ENCODE results near the gene DSN1. TPM values are rescaled to one million over a fixed set of nuclear protein-coding genes. Genes with fewer than 3 reads are reported as not detected.

Gene DSN1
- total RNA-seq, 1 donor from 2014 or later = 9.5 TPM

DNA sequence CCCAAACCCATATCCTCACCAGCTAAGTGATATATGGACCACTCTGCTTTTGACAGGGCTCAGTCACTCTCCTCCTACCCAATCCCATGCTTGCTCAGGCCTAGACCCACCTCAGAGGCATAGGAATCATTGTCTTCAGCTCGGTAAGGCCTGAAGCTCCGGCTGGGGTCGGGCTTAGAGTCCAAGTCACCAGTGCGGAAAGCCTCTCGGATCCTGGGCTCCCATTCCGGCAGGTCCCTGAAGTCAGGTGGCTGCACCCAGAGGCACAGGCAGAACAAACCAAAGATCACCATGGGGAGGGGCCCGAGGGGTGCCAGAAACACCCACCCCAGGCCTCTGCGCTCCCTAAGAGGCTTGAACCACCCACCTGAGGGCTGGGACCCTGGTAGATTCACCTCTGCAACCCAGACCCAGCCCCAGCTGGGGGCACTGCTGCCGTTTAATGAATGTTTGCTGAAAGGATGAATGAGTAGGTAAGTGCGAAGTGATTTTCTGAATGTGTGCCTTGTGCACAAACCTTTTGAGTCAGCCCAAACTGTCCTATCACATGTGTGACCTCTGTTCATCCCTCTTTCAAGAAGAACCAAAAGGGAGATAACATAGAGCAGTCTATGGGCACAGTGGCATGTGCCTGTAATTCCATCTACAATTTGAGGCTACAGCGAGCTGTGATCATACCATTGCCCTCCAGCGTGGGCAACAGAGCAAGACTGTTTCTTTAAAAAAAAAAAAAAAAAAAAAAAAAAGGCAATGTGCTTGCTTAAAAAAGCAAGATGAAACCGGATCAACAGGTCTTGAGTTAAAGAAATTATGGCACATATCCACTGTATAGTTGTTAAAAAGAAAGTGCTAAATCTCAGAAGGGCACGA lies 39.3 kb upstream of the DSN1 start:
- no peak for DNase-seq (ENCODE audit: low read depth)
- Histone ChIP-seq H3K4me3 (ENCODE audit: low read depth, low read length) (no peak overlapping the region), H3K36me3 (ENCODE audit: control insufficient read depth, insufficient read depth, low read length) (peaks cover 6% of the 10 kb centered on the region), H3K27me3 (ENCODE audit: control insufficient read depth, insufficient read depth, low read length) (no peaks in the 10 kb centered on the region)
- TF ChIP-seq, protein P1, sequence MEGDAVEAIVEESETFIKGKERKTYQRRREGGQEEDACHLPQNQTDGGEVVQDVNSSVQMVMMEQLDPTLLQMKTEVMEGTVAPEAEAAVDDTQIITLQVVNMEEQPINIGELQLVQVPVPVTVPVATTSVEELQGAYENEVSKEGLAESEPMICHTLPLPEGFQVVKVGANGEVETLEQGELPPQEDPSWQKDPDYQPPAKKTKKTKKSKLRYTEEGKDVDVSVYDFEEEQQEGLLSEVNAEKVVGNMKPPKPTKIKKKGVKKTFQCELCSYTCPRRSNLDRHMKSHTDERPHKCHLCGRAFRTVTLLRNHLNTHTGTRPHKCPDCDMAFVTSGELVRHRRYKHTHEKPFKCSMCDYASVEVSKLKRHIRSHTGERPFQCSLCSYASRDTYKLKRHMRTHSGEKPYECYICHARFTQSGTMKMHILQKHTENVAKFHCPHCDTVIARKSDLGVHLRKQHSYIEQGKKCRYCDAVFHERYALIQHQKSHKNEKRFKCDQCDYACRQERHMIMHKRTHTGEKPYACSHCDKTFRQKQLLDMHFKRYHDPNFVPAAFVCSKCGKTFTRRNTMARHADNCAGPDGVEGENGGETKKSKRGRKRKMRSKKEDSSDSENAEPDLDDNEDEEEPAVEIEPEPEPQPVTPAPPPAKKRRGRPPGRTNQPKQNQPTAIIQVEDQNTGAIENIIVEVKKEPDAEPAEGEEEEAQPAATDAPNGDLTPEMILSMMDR (IDR thresholded peaks at IDR 0.05; ENCODE audit: insufficient read depth, low read length, poor library complexity, severe bottlenecking) = no peak

DNA sequence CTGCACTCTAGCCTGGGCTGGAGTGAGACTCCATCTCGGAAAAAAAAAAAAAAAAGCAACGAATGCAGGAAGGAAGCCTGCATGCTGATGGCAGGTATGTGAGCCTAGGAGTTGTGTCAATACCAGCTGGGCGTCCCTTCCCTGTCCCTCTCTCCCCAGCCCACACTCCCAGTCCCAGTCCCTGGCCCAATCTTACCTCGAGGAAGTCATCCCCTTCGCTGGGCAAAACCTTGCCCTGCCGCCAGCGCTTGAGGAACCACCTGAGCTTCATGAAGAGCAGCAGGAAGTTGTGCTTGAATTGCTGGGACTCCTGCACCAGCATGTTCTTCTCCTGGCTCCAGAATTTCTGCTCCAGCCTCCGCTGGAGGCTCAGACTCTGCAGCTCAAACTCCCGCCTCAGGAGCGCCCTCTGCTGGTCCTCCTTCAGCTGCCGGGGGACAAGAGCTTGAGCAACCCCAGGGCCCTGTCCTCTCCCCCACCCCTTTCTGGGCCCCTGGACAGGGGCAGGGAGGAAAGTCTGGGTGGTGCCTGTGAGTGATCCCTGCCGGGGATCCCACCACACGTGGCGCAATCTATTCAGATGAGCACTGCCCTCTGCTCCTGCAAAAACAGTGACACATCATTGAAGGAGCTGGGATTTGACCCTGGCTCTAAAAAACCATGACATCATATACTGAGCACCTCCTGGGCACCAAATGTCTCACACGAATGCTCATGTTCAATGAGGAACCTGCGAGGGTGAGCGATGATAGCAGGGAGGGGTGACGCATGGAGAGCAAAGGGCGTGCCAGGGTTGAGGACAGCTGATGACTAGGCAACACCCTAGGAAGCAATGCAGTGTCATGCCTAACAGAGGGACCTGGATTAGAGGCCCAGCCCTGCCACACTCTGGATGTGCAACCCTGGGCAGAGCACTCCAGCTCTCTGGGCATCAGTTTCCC lies 35.0 kb upstream of the DSN1 start:
- TF ChIP-seq, protein P1 (IDR thresholded peaks at IDR 0.05; ENCODE audit: insufficient read depth, low read length, poor library complexity, severe bottlenecking) = peak; percentile 84
- H3K27me3 ChIP-seq (ENCODE audit: control insufficient read depth, insufficient read depth, low read length) = no peaks in the 10 kb centered on the region
- H3K4me3 ChIP-seq (ENCODE audit: low read depth, low read length) = no peak overlapping the region
- H3K36me3 ChIP-seq (ENCODE audit: control insufficient read depth, insufficient read depth, low read length) = peaks cover 8% of the 10 kb centered on the region
- DNase-seq (ENCODE audit: low read depth) = peak; percentile 75

DNA sequence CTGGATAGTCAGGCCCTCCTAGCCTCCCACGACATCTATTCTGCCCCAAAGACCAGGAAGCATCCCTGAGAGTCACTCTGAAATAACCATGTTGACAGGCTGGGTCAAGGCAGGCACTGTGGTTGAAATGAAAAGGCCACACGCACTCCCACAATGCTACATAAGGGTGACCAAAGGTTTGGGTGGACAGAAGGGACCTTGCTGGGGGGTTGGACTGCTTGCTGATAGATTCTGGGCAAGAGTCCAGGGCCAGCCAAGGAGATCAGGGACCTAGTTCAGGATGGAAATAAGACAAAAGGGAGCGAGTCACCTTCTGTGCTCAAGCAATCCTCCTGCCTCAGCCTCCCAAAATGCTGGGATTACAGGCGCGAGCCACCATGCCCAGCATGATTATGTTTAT lies 32.5 kb upstream of the DSN1 start:
- Histone ChIP-seq H3K4me3 (ENCODE audit: low read depth, low read length) (no peak overlapping the region), H3K36me3 (ENCODE audit: control insufficient read depth, insufficient read depth, low read length) (peaks cover 11% of the 10 kb centered on the region)
- no peak for DNase-seq (ENCODE audit: low read depth)

DNA sequence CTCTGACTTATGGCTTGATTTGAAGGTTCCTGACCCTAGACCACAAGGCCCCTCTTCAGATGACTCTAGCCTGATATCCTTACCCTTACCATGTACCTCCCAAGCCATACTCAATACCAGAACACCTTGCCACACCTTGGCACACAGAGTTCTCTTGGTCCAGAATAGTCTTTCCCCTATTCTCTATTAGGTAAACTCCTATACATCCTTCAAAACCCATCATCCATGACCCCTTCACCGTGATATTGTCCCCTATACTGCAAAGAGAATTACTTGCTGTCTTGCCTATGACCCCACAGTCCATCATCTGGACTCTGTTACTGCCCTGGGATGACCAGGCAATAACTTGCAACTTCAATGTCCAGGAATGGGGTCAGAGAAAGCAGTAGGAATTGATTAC lies 31.8 kb upstream of the DSN1 start:
- Histone ChIP-seq H3K4me3 (ENCODE audit: low read depth, low read length) (no peak overlapping the region), H3K27me3 (ENCODE audit: control insufficient read depth, insufficient read depth, low read length) (no peaks in the 10 kb centered on the region), H3K36me3 (ENCODE audit: control insufficient read depth, insufficient read depth, low read length) (peaks cover 11% of the 10 kb centered on the region)
- DNase-seq (ENCODE audit: low read depth) = no peak
- TF ChIP-seq, protein P1 (IDR thresholded peaks at IDR 0.05; ENCODE audit: insufficient read depth, low read length, poor library complexity, severe bottlenecking) = no peak

More for the DNA sequence above, 32.5 kb upstream of the DSN1 start:
- no peaks in the 10 kb centered on the region for H3K27me3 ChIP-seq (ENCODE audit: control insufficient read depth, insufficient read depth, low read length)
- TF ChIP-seq, protein P1 (IDR thresholded peaks at IDR 0.05; ENCODE audit: insufficient read depth, low read length, poor library complexity, severe bottlenecking) = no peak

DNA sequence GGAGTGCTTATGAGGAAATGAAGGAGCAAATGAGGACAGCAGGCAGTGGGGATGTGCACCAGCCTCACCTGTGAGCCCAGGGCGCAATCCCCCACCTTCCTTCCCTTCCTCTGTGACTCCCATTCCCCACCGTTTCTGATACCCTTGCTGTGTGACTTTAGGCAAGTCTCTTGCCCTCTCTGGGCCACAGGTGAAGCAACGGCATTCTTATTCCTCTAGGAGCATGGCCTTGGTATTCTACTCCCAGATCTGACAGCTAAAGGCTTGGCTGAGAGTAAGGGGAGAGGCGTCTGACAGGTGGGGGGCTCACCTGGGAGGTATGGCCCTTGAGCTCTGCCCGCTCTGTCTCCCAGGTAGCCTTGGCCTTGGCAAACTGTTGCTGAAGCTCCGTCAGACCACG lies 30.9 kb upstream of the DSN1 start:
- peaks cover 11% of the 10 kb centered on the region for H3K36me3 ChIP-seq (ENCODE audit: control insufficient read depth, insufficient read depth, low read length)
- TF ChIP-seq, protein P1 (IDR thresholded peaks at IDR 0.05; ENCODE audit: insufficient read depth, low read length, poor library complexity, severe bottlenecking) = no peak
- H3K4me3 ChIP-seq (ENCODE audit: low read depth, low read length) = no peak overlapping the region

More for the DNA sequence above, 30.9 kb upstream of the DSN1 start:
- H3K27me3 ChIP-seq (ENCODE audit: control insufficient read depth, insufficient read depth, low read length) = no peaks in the 10 kb centered on the region
- no peak for DNase-seq (ENCODE audit: low read depth)

Data from kidney epithelial cell (primary cell).